ENCODE results near the gene MED7.

DNA sequence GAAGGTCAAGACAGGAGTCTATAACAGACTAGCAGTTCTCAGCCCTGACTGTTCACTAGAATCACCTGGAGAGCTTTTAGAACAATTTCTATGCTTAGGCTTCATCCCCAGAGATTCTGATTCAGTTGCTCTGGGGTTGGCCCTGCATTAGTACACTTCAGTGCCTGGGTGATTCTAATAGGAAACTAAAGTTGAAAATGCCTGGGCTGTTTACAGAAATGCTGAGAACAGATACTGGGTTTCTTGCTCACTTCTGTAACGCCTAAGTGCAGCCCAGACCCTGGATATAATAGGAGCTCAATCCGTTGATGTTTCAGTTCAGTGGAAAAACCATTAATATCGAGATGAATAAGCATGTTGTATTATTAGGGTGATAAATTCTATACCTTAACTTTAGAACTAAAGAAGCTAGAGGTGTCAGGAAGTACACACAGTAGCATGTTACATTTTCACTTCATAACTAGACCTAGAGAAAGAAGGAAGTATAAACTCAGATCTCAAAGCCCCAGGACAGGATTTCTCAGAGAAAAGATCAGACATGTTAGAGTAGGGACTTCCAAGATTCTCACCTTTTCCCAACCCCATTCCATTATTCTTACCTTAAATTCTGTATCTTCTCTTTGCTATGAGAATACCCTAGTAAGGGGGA, 54.2 kb downstream of the MED7 start:
- no peak for TF ChIP-seq POLR2A (IDR thresholded peaks at IDR 0.05; ENCODE audit: low read length)
- TF ChIP-seq GATA1 (IDR thresholded peaks at IDR 0.05; ENCODE audit: low read depth, low read length) = no peak

Data from erythroblast (primary cell).